ENCODE measurements around the gene NUDT16L1. TPM values are rescaled to one million over a fixed set of nuclear protein-coding genes. Genes with fewer than 3 reads are reported as not detected.
A peak's percentile ranks its signal among the peaks of the same experiment; 100 is the strongest.

The NUDT16L1 gene
- total RNA-seq, 4 donors from 2014 or later, result 7.4 to 10.2 (median 8.8) TPM

DNA sequence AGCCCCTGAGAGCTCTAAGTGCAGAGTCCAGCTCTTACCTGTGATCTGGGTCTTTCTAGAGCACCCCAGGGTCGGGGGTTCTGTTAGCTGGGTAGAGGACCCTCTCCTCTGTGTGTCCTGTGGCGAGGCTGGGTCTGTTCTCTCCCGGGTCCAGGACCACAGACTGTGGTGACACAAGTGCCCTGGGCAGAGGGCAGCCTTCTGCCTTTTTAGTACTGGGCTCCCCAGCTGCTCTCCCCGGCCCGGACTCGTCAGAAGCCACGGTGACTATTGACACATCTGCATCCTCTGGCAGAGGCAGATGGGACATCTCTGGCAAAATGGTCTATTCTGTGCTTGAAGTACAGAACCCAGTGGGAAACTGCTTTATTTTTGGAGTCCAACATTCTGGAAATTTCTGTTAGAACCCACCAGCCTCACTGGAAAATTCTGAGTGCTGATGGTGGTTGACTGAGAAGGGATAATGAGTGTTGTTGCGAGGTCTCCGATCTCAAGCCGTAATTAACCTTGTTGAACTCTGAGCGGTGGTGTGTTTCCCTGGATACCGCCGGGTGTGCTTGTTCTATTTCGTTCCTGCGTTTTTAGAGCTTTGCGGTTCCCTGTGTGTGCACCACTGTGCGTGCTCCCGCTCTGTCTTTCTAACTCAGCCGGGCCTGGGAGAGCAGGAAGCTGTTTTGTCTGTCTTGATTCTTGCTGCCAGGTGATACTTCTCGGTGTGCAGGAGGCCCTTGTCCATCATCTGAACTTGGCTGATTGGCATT, 26.0 kb upstream of the NUDT16L1 start:
- Histone ChIP-seq H3K27me3 (no peaks in the 10 kb centered on the region), H3K27ac (no peak overlapping the region), H3K36me3 (peaks cover 0 to 44% of the 10 kb centered on the region in 2 donors), H3K4me1 (peaks cover 9 to 16% of the 10 kb centered on the region in 2 donors), H3K9me3 (no peaks in the 10 kb centered on the region), H3K4me3 (no peak overlapping the region)
- TF ChIP-seq POLR2A (IDR thresholded peaks at IDR 0.05), result no peak
- TF ChIP-seq, protein P1, sequence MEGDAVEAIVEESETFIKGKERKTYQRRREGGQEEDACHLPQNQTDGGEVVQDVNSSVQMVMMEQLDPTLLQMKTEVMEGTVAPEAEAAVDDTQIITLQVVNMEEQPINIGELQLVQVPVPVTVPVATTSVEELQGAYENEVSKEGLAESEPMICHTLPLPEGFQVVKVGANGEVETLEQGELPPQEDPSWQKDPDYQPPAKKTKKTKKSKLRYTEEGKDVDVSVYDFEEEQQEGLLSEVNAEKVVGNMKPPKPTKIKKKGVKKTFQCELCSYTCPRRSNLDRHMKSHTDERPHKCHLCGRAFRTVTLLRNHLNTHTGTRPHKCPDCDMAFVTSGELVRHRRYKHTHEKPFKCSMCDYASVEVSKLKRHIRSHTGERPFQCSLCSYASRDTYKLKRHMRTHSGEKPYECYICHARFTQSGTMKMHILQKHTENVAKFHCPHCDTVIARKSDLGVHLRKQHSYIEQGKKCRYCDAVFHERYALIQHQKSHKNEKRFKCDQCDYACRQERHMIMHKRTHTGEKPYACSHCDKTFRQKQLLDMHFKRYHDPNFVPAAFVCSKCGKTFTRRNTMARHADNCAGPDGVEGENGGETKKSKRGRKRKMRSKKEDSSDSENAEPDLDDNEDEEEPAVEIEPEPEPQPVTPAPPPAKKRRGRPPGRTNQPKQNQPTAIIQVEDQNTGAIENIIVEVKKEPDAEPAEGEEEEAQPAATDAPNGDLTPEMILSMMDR (IDR thresholded peaks at IDR 0.05 in 4 of 5, conservative IDR thresholded peaks at IDR 0.05 in 1 of 5), result no peak
- in situ Hi-C loops (cut with MboI; ENCODE audit: low sequenced_read_pairs in 4 of 4) (no loop called here), intact Hi-C loops (cut with DNase I; ENCODE audit: low total_unique reads) (no loop called here)
- DNase-seq, result no peak
- ATAC-seq, result no peak

DNA sequence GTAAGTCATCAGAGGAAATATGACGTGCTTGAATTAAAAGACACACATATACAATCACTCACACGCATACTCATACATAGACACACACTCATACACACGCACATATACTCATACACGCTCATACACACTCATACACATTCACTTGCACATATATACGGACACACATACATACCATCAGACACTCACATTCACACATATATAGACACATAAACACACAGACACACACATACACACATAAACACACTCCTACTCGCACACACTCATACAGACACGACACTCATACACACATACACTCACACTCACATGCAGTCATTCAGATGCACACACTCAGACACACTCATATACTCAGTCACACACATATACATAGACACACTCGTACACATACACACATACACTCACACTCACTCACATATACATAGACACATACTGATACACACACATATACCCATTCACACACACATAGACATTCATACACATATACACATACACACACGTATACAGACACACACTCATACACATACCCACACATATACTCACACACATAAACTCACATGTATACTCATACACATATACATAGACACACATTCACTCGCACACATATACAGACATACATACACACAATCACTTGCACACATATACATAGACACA, 24.9 kb upstream of the NUDT16L1 start:
- peaks cover 0 to 46% of the 10 kb centered on the region in 2 donors for H3K36me3 ChIP-seq

GRCh38 chr16:4673387-4674046, 19.8 kb upstream of the NUDT16L1 start:
- Histone ChIP-seq H3K4me1 (peaks cover 6 to 21% of the 10 kb centered on the region in 2 donors), H3K27me3 (no peaks in the 10 kb centered on the region), H3K4me3 (no peak overlapping the region), H3K27ac (peak overlapping the region; percentile 65 to 83 (median 72)), H3K9me3 (no peaks in the 10 kb centered on the region), H3K36me3 (peaks cover 0 to 38% of the 10 kb centered on the region in 2 donors)
- ATAC-seq (no peak), DNase-seq (no peak)
- no peak for TF ChIP-seq POLR2A (IDR thresholded peaks at IDR 0.05)
- TF ChIP-seq, protein P1 (IDR thresholded peaks at IDR 0.05 in 4 of 5, conservative IDR thresholded peaks at IDR 0.05 in 1 of 5), result no peak
- intact Hi-C loops (cut with DNase I; ENCODE audit: low total_unique reads), result no loop called here
- in situ Hi-C loops (cut with MboI; ENCODE audit: low sequenced_read_pairs in 4 of 4), result no loop called here

More for the DNA sequence above, 24.9 kb upstream of the NUDT16L1 start:
- DNase-seq (no peak), ATAC-seq (no peak)
- Histone ChIP-seq H3K9me3 (no peaks in the 10 kb centered on the region), H3K4me3 (no peak overlapping the region), H3K27ac (no peak overlapping the region), H3K4me1 (peaks cover 10 to 25% of the 10 kb centered on the region in 2 donors), H3K27me3 (no peaks in the 10 kb centered on the region)
- in situ Hi-C loops (cut with MboI; ENCODE audit: low sequenced_read_pairs in 4 of 4), result no loop called here
- TF ChIP-seq POLR2A (IDR thresholded peaks at IDR 0.05), result no peak
- TF ChIP-seq, protein P1 (IDR thresholded peaks at IDR 0.05 in 4 of 5, conservative IDR thresholded peaks at IDR 0.05 in 1 of 5), result no peak
- intact Hi-C loops (cut with DNase I; ENCODE audit: low total_unique reads), result no loop called here

DNA sequence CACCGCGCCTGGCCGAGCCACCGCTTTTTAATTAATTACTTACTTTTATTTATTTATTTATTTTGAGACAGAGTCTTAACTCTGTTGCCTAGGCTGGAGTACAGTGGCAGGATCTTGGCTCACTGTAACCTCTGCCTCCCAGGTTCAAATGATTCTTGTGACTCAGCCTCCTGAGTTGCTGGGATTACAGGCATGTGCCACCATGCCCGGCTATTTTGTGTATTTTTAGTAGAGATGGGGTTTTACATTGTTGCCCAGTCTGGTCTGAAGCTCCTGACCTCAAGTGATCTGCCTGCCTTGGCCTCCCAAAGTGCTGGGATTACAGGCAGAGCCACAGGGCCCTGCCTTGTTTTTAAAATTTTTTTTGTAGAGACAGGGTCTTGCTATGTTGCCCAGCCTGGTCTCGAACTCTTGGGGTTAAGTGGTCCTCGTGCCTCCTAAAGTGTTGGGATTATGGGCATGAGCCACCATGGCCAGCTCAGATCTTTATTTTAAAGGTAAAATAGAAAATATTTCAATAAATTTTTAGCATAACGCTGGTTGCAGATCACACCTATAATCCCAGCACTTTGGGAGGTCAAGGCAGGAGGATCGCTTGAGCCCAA, 18.3 kb upstream of the NUDT16L1 start:
- TF ChIP-seq, protein P1 (IDR thresholded peaks at IDR 0.05 in 4 of 5, conservative IDR thresholded peaks at IDR 0.05 in 1 of 5), result no peak
- TF ChIP-seq POLR2A (IDR thresholded peaks at IDR 0.05), result no peak
- H3K27ac ChIP-seq, result peak overlapping the region in 3 of 4 donors; percentile 32 to 79 (median 79)
- H3K36me3 ChIP-seq, result peaks cover 0 to 26% of the 10 kb centered on the region in 2 donors
- ATAC-seq (peak in 1 of 2 donors; percentile 8), DNase-seq (no peak)
- no peak overlapping the region for H3K4me3 ChIP-seq
- H3K4me1 ChIP-seq, result peaks cover 6 to 21% of the 10 kb centered on the region in 2 donors
- H3K27me3 ChIP-seq, result no peaks in the 10 kb centered on the region
- intact Hi-C loops (cut with DNase I; ENCODE audit: low total_unique reads), result no loop called here
- no peaks in the 10 kb centered on the region for H3K9me3 ChIP-seq
- in situ Hi-C loops (cut with MboI; ENCODE audit: low sequenced_read_pairs in 4 of 4), result no loop called here
